Measurements from ENCODE around the gene SAE1.
"Not testable (repeated sequence)": the region's sequence is repeated elsewhere in the genome, so short reads cannot be mapped to it uniquely, and the experiment has no call there.

The SAE1 gene

DNA sequence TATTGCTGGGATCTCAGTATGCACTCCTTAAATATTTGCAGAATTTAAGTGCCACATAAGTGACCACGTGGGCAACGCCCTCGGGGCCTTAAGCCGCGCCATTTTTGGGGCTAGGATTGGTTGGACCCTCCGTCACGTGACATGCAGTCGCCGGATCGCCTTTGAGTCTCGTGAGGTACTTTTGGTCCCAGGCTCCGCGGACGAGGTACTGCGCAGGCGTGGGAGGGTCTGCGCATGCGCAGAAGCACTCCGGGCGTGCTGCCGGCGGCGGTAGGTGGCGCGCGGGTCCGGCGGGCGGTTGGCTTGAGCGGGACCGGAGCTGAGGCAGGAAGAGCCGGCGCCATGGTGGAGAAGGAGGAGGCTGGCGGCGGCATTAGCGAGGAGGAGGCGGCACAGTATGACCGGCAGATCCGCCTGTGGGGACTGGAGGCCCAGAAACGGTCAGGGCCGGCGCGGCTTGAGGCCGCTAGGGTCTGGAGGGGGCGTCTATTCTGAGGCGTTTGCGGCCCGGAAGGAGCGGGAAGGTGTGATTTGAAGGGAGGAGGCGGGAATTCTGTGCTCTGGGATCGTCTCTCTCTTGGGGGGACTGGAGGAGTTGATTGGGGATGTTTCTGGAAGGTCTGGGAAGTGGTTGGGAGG lies at the start of gene SAE1:
SAE1 (plus strand) TSS at position 247 of the 639 bp plus-strand sequence; CDS start at position 343, 96 bp downstream.
- DNase-seq (ENCODE audit: low read depth in 2 of 2): peak; percentile 76 to 88

DNA sequence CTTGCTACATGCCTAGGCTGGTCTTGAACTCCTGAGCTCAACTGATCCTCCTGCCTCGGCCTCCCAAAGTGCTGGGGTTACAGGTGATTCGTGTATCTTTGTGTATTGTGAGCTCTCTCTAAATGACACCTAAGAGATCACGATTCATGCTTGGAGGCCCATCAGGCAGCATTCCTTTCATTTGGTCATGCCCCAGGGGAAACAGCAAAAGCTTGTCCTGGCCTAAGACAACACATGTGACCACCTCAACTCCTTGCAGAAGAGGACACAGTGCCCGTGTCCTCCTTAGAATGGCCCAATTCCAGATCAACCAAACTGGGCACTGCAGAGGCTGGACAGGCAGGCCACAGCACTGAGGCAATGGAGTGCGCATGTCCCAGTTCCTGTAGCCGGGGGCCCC lies 49.5 kb upstream of the SAE1 start:
- DNase-seq (ENCODE audit: low read depth in 2 of 2): no peak

DNA sequence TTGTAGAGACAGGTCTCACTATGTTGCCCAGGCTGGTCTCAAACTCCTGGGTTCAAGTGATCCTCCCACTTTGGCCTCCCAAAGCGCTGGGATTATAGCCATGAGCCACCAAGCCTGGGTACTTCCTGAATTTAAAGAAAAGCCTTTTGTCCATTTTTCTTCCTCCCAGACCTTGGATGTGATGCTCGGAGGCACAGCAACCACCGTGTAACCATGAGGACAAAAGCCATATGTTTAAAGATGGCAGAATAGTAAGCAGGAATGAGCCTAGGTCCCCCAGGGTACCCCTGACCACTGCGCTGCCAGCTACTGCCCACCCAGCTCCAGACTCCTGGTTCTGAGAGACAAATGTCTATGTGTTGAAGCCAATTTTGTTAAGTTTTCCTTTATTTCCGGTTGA lies 48.1 kb upstream of the SAE1 start:
- DNase-seq (ENCODE audit: low read depth in 2 of 2): no peak

DNA sequence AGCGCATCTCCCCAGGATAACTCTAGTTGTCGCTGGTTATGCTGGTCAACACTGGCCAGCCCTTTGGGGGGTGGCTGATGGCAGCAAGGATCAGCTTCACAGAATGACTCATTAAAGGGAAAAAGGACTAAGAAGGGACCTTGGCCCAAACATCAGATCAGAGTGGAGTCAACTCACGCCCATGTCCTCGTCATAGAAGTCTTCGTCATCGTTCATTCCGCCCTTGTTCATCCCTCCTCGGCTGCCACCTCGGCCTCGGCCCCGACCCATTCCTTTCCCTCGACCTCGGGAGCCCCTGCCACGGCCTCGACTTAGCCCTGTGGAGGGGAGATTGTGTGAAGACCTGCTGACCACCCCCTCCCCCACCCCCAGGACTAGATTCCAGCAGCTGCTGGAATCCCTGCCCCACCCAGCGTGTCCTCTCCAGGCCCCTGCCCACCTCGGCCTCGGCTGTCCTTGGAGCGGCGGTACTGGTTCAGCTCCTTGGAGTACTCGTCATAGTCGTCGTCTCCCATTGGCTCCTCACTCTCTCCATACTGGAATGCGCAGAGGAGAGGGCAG lies 45.7 kb upstream of the SAE1 start:
- DNase-seq (ENCODE audit: low read depth in 2 of 2): no peak

DNA sequence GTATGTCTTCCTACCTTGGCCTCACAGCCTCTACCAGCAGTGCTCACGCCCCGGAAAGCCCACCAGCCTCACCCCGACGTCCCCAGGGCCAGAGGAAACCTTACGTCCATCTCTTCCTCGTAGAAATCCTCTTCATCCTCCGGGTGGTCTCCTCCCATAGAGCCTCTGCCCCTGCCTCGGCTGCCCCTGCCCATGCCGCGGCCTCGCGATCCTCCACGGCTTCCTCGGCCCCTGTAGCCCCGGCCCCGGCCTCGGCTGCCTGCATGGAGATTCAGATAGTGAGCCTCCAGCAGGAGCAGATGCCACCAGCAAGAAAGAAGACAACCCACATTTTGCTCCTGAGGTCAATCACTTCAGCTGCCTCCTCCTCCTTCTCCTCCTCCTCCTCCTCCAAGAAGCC lies 44.4 kb upstream of the SAE1 start:
- DNase-seq (ENCODE audit: low read depth in 2 of 2): no peak

DNA sequence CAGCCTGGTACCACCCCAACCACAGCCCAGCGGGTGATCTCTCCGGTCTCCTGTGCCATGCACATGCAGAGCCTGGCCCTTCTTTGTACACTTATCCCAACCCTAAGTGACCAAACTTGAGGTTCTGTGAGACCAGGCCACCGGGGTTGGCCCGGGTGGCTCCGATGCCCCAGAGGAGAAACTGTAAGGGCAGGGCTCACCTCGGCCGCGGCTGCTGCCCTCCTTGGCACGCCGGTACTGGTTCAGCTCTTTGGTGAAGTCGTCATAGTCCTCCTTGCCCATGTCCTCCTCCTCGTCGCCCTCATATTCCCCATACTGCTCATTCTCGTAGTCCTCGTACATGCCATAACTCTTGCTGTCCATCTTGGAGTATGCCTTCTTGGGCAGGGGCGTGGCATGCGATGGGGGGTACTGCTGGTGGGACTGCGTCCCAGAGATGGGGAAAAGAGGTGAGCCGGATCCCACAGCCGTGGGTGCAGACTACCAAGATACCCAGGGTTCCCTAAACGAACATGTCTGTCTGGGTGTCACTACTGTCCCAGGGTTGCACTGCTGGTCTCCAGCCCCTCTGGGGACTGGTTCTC lies 40.8 kb upstream of the SAE1 start:
- DNase-seq (ENCODE audit: low read depth in 2 of 2): no peak

DNA sequence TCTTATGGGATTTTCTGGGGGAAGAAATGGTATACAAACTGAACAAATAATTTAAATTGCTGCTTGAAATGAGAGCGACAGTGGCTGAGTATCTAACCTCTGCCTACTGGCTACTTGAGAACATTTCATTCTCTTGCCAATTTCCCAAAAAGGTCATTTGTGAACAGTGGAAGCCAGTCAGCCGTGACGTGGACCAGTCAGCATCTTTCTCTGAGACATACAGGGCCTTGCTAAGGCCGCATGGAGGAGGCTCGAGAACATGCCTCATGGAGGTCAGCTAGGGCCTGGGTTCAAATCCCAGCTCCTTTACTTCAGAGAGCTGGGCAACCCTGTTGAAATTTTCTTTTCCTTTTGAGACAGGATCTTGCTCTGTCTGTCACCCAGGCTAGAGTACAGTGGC lies 37.4 kb upstream of the SAE1 start:
- DNase-seq (ENCODE audit: low read depth in 2 of 2): no peak

DNA sequence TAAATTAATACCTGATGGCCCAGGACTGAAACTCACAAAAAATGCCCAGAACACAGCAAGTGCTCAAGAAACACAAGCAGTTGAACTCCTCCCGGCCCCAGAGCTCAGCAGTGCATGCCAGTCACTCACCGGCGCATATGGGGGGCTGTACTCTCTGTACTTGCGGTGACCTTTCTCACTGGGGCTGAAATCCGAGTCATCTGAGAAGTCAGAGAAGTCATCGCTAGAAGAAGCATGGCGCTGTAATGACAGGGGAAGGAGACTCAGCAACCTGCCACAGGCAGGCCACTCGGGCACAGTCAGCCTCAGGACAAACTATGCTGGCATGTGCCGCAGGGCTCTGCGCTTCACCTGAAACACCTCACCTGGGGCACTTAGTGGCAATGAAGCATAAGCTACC lies 36.8 kb upstream of the SAE1 start:
- DNase-seq (ENCODE audit: low read depth in 2 of 2): no peak

DNA sequence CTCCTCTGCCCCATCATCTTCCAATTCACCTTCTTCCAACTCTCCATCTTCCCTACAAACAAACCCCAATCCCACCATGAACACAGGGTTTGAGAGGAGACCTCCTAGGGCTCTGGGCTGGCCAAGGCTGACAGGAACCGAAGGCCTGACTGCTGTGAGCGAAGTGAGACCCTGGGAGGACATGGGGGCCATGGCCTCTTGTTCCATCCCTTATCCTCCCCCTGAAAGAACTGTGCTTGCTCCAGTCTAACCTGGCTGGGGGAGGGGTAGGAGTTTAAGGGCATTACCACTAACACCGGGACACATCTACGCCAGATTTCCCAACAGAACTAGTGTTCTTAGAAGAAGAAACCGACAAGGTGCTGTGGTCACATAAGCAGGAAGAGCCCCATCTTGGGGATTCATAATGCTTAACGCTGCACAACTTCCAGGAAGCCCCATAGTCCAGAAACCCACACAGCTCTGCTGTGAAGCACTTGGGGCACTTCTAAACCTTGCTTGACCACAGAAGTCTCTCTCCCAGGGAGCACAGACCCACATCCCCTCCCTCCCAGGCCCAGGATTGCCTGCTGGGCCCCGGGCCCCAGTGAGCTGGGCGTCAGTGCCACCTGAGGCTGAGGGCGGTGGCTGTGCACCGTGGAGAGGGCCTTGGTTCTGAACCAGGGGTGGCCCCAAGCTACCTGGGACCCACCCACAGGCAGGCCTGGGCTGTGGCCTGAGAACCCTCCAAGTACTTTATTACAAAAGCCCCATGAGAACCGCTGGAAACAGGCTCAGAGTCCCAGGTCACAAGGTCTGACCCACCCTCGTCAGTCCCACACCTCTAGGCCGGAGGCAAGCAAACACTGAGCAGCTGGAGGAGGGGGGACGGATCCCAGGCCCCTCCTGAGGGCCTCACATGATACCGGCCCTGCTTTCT lies 35.8 kb upstream of the SAE1 start:
- DNase-seq (ENCODE audit: low read depth in 2 of 2): no peak

DNA sequence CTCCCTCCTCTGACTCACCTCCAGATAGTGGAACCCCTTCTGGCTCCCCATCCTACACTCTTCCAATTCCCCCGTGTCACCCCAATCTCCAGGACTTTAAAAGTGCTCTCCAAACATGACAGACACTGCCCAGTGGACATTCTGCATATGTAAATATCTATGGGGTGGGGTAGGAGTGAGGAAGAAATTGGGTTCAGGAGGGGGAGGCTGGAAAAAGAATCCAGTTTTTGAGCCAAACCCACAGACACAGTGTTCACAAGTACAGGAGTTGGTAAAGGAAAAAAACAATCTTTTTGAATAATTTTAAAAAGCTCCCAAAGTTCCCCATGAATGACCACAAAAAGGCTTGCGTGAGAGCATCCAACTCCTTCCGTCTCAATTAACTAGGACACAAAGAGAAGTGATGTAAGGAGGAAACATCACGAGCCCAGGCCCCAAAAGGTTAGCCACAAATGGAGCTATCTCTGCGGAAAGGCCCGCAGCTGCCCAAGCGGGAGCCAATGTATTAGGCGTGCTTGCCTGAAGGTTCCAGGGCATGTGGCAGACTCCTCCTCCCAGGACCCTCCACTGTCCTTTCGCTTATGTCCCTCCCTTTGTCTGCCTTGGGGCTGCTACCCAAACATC lies 35.0 kb upstream of the SAE1 start:
- no peak for DNase-seq (ENCODE audit: low read depth in 2 of 2)

DNA sequence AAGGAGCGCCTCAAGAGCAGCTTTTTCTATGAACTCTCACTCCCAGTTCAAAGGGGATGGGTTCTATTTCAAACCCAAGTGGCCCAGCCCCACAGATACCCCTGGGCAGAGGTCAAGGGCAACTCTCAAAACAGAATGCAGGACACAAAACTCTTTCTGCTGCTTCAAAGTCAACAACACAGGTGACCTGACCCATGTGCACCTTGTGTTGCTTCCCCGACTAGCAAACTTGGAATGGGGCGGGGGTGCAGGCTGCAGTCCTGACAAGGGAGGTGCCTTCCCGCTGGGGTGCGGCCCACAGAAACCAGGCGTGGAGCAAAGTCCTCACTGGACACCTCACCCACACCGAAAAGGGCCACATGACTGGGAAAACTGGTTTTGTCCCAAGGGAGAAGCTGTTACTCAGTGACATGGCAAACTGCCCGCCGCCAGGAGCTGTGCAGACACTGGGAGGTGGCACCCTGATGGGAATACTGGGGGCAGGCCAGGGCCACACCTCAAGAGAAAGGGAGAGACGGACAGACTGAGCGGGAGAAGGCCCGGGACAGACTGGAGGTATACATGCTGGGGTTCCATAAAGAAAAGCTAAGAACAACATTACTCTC lies 34.4 kb upstream of the SAE1 start:
- no peak for DNase-seq (ENCODE audit: low read depth in 2 of 2)

DNA sequence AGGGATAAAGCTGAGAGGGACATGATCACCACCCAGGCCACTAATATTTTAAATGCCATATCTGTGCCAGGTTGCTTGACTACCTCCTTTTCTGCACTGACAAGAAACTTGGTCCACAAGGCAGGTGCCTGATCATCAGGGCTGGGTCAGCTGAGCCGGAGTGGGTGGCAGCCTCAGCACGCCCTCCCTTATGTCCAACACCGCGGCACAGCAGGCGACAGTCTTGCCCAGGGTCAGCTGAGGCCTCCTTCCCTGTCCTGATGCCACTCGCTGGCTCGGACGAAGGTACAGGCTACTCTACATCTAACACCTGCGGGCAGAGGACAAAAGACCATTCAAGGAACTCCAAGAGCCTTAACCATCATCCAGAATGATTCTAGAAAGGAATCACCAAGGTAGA lies 33.9 kb upstream of the SAE1 start:
- DNase-seq (ENCODE audit: low read depth in 2 of 2): no peak

DNA sequence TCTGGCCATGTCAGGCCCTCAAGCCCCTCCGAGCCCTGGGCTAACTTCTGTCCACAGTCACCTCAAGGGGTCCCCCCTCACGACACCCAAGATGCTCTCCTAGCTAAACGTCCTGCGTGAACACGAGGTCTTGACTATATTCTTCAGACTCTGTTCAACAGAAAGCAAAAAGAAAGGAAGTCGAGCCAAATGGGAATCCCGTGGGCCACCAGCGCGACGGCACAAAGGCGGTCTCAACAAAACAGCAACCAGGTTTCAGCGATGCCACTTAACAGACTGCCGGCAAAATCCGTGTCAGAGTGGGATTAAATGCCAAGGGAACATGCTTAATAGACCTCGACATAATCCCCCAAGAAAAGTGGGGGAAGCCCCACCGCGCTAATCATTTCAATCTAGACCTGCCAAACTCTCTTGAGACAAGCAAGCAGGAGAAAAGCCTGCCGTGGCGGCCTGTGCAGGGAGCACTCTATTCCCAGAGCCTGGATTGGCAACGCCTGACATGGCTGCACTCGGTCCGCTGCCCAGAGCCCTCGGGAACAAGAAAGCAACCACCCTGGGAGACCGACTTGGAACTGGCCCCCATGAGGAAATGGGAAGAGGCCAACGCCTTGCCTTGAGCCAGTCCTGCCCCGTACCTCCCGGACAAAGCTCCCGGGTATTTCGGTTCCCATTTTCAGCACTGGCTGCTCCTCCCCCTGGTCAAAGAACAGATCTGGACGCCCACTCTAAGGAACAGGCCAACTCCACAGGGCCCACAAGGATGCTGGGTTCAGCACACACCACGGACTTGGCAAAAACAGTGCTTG lies 33.0 kb upstream of the SAE1 start:
- DNase-seq (ENCODE audit: low read depth in 2 of 2): no peak

DNA sequence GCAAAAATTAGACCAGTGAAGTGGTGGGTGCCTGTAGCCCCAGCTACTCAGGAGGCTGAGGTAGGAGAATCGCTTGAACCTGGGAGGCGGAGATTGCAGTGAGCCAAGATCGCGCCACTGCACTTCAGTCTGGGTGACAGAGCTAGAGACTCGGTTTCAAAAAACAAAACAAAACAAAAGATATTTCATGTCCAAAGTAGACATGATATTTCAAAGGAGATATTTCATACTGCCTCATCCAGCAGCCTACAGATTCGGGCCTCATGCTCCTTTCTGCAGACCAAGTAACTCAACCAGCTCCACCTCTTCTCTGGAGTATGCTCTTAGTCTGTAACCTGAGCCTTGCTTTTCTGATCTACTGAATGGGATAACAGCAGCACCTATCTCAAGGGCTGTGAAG lies 32.0 kb upstream of the SAE1 start:
- DNase-seq (ENCODE audit: low read depth in 2 of 2): no peak

DNA sequence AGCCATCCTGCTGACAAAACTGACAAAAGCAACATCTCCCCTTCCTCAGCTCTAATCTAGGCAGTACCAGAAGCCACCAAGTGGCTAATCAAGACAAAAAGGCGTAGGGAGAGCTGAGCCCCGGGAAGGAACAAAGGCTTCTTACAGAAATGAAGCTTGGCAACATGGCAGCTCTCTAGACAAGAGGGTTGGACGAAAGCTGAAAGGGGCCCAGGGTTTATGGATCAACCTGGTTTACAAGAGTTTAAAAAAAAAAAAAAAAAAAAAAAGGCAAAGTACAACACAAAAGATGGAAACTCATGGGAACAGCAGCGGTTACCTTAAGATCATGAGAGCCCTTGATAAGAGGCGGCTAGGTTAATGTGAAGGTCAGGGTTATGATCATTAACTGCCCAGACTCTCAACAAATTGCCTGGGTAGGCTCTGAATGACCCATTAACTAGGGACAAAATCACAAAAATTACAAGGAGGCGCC lies 31.0 kb upstream of the SAE1 start:
- no peak for DNase-seq (ENCODE audit: low read depth in 2 of 2)

DNA sequence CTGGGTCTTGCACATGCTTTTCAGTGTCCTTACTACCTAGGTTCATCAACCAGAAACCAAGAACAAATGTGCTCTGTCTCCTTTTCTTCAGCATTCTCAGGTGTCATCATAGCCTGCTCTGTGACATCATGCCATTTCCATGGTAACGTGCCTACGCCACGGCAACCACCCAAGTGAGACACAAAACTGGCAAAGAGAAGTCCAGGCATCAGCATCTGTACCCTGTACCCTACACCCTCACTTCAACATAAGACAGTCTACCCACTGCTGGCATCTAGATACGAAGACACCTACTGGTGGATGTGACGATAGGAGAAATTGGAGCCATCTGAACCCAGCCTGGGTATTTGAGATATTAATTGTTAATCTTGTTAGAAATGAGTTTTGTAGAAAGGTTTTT lies 30.3 kb upstream of the SAE1 start:
- no peak for DNase-seq (ENCODE audit: low read depth in 2 of 2)

DNA sequence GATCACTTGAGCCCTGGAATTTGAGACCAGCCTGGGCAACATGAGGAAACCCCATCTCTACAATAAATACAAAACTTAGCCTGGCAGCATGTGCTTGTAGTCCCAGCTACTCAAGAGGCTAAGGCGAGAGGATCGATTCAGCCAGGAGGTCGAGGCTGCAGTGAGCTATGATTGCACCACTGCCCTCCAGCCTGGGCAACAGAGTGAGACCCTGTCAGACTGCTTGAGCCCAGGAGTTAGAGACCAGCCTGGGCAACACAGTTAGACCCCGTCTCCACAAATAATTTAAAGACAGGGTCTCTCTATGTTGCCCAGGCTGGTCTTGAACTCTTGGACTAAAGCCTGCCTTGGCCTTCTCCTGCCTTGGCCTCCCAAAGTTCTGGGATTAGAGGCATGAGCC lies 29.5 kb upstream of the SAE1 start:
- DNase-seq (ENCODE audit: low read depth in 2 of 2): not testable (repeated sequence)

DNA sequence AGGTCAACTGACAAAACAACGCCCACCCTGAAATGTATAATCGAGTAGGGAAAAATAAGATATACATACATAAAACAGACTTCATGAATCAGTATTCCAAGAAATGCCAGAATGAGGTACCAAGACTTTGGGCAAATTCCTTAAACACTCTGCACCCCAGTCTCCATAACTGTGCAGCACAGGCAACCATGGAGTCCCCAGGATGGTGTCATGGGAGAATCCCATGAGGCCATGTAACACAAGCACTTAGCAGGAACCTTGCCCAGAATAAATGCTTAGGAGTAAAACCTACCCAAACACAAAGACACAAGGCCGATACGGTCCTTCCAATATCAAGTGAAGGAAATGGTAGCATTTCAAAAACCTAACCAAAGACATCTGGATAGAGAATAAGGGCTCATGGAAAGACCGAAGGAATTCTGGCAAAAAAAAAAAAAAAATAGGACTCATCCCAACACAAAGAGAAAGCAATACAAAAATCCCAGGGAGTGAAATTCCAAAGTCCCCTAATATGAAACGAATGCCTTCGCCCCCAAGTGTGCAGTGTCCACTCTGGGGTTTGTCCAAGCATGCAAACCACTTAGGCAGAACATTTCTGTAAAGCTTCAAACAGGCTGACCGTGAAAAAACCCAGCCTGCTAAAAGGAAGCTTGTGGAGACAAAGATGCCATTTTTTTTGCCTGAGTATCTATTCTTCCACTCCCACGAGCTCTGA lies 28.1 kb upstream of the SAE1 start:
- DNase-seq (ENCODE audit: low read depth in 2 of 2): no peak

DNA sequence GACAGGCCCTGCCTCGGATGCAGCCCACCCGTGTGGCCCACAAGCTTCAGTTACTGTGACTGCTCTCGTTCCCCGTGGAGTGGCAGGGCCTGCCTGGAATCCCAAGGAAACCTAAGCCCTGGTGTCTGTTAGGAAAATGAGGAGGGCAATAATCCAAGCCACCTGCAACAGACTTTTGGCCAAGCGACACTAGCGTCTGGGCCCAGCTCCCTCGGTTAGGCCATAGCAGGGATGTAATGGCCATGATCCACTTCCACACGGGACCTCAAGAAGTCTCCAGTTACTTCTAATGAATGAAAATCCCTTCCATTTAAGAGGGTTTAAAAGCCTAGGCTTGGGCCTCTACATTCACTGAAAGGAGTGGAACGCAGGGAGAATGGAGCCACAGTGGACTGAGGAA lies 26.0 kb upstream of the SAE1 start:
- DNase-seq (ENCODE audit: low read depth in 2 of 2): no peak

DNA sequence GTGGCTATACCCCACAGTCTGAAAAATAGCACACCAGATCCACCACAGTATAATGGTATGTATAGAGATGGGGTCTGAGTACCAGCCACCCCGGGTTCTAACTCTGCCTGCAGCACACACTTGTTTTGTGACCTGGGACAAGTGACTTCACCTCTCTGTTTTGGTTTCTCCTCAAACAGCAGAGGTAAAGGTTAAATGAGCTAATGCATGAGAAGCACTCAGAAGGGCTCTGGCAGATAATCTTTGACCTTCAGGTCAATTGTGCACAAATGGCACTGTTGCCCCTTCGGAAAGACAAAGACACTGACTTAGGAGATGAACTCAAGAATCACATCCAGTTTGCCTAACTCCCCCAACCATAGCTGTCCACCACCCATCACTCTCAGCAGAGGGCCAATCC lies 24.8 kb upstream of the SAE1 start:
- no peak for DNase-seq (ENCODE audit: low read depth in 2 of 2)

Measured in stimulated activated CD8-positive, alpha-beta memory T cell treated with anti-CD3 and anti-CD28 coated beads, Interleukin-7, amount 100 ng/mL, for 4 hours (primary cell).